Measurements from ENCODE around the gene GLYATL1B.
"Not testable (repeated sequence)": the region's sequence is repeated elsewhere in the genome, so short reads cannot be mapped to it uniquely, and the experiment has no call there.

GLYATL1B gene

GRCh38 chr11:59097113-59097708, 11.1 kb downstream of the GLYATL1B start:
- DNase-seq = peak; percentile 68

GRCh38 chr11:59097938-59098337, 11.8 kb downstream of the GLYATL1B start:
- not testable (repeated sequence) for DNase-seq

DNA sequence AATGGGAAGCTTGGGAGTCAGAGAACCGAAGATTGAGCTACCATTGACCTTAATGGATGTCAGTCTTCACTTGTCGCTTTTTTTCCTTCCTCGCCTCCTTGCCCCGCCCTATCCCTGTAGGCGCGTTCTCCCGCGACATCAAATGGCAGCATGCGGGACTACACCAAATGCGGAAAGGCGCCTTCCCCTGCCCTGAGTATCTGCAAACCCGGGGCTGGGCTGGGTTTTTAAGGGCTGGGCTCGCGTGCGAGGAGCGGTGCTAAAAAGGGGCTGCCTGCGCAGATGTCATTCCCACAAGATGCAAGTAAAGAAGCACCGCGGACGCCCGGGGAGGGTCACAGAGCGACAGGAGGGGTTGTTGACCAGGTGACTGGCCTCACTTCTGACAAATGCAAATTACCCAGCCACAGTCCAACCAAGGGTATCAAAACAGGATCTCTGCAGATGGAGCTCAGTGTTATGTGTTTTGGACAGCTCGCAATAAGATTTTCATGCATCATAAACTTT, 16.2 kb downstream of the GLYATL1B start:
- DNase-seq = peak; percentile 52

- DNase-seq = peak; percentile 50
These were observed 20.5 kb downstream of the GLYATL1B start, which contains the start of gene FAM111B for GRCh38 chr11:59106363-59107336. TSS of gene FAM111B (plus strand) at chr11:59107237. CDS start at chr11:59109626, 2,389 bp downstream.

DNA sequence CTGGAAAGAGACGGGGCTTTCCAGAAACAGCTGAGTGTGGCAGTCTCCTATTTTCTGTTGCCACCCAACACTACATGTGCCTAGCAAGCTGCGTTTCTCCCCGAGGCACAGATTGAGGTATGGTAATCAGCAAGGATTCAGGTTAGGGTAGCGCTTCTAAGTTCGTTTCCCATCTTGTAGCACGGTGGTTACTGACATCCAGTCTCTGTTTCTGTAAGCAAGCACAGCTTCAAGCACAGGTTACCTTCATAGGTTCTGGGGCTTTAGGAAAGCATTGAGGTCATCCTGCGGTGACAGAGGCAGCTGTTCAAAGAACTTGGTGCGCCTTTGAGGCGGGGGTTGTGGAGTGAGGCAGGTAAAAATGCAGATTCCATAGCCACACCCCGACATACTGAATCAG, 21.6 kb downstream of the GLYATL1B start:
- DNase-seq = not testable (repeated sequence)

- DNase-seq = no peak
These were observed 26.4 kb downstream of the GLYATL1B start for GRCh38 chr11:59112494-59112893.

DNA sequence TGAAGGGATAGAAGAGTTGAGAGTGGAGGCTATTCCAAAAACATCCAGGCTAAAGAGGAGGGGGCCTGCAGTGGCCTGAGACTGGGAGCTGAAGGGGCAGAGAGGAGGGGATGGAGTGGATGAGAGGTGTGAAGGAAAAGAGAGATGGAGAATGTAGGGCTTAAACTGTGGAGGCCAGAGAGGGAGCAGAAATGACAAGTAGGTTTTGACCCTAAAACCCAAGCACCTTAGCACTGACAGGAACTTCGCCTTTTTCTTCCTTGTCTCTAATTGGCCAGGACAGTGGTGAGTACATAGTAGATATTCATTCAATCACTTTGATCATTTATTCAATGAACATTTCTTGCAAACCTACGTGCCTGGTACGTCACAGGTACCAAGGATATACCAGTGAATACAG, 28.2 kb downstream of the GLYATL1B start:
- DNase-seq = no peak

- no peak for DNase-seq
These were observed 29.4 kb downstream of the GLYATL1B start for GRCh38 chr11:59115553-59115952.

DNA sequence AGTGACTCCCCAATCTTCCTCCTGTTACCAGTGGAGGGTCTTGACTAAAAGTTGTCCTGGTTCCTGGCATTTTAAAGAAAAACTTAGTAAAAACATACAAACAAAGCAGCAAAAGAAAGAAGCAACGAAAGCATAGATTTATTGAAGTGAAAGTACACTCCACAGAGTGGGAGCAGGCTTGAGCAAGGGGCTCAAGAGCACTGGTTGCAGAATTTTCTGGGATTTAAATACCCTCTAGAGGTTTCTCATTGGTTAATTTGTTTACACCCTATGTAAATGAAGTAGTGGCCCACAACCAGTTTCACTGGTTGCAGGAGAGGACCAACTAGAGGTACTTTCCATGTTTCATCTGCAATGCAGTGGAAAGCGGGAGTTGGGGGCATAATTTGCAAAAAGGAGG, 31.7 kb downstream of the GLYATL1B start:
- DNase-seq = no peak

DNA sequence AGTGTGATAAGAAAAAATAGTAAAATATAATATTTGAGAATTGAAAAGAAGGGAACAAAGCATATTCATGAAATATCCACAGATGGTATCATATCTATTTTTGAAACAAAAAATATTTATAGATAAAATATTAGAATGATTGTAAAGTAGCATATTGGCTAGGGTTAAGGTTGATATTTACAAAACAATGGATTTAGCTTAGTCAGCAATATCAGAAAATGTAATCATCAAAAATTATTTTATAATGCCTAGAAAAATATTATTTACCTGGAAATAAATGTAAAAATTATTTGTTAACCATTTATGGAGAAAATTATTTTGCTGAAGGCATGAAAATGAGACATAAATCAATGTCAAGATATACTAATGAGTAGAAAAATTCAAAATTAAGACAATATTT, 33.7 kb downstream of the GLYATL1B start:
- no peak for DNase-seq

DNA sequence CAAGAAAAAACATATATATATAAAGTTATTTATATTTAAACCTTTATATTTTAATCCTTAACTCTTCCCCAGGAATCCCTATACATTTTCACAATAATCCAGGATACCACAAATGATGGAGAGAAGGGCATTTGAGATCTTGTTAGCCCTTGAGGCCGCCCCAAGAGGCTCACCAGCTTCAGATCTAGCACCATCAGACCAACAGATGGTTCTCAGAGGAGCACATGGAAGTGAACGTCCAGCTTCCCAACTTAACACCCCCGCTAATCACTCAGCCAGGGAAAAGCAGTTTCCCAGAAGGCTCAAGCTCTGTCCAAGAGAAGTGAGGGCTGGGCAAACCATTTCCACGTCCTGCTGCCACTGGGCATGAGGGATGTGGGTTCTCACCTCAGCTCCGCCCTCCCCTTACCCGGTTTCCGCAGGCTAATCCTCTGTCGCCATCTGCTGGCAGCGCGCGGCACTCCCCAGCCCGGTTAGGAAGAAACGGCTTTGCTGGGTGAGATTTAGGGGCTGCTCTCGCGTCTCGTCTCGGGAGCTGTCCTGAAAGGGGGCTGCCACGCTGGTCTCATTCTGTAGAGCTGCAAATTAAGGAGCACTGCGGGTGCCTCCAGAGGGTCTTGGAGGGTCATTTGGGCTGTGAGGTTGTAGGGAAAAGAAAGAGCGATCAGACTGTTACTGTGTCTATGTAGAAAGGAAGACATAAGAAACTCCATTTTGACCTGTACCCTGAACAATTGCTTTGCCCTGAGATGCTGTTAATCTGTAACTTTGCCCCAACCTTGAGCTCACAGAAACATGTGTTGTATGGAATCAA, 49.7 kb downstream of the GLYATL1B start:
- peak; percentile 88 for DNase-seq

- not testable (repeated sequence) for DNase-seq
These were observed 50.4 kb downstream of the GLYATL1B start for GRCh38 chr11:59136551-59136950.

DNA sequence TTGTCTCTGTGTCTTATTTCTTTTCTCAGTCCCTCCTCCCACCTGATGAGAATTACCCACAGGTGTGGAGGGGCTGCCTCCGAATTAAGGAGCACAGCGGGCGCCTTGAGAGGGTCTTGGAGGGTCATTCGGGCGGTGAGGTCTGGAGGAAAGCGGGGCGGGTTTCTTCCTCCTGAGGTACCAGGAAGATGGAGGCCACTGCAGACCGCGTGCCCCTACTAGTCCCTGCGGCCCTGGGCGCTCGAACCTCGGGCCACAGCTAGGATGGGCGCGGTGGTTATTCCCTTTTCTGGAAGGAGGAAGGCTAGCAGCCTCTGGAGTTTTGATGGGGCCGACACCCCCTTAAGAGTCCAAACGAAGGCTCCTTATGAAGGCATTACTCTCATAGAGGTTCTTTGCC, 51.1 kb downstream of the GLYATL1B start:
- no peak for DNase-seq

DNA sequence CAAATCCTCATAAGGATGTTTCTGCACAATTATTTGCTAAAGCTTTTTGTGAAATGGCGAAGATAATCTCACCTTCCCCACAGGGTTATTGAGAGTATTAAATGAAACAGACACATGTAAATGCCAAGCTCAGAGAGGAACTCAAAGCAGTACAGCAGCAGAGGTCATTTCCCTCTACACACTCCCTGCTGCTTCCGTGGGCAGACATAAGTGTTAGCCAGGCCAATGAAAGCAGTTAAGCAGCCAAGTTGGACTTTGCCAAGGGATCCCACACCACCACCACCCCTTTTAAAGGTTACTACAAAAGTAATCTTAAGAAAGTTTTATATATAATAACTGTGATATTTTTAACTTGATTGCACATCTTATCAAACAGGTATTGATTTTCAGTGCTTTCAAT, 52.5 kb downstream of the GLYATL1B start:
- no peak for DNase-seq

DNA sequence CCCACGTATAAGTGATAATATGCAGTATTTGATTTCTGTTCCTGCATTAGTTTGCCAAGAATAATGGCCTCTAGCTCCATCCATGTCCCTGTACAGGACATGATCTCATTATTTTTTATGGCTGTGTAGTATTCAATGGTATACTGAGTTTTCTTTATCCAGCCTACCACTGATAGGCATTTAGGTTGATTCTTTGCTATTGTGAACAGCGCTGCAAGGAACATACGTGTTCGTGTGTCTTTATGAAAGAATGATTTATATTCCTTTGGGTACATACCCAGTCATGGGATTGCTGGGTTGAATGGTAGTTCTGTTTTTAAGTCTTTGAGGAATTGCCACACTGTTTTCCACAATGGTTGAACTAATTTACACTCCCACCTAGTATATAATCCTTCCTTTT, 55.1 kb downstream of the GLYATL1B start:
- no peak for DNase-seq

GRCh38 chr11:59141673-59142460, 55.8 kb downstream of the GLYATL1B start:
- no peak for DNase-seq

DNA sequence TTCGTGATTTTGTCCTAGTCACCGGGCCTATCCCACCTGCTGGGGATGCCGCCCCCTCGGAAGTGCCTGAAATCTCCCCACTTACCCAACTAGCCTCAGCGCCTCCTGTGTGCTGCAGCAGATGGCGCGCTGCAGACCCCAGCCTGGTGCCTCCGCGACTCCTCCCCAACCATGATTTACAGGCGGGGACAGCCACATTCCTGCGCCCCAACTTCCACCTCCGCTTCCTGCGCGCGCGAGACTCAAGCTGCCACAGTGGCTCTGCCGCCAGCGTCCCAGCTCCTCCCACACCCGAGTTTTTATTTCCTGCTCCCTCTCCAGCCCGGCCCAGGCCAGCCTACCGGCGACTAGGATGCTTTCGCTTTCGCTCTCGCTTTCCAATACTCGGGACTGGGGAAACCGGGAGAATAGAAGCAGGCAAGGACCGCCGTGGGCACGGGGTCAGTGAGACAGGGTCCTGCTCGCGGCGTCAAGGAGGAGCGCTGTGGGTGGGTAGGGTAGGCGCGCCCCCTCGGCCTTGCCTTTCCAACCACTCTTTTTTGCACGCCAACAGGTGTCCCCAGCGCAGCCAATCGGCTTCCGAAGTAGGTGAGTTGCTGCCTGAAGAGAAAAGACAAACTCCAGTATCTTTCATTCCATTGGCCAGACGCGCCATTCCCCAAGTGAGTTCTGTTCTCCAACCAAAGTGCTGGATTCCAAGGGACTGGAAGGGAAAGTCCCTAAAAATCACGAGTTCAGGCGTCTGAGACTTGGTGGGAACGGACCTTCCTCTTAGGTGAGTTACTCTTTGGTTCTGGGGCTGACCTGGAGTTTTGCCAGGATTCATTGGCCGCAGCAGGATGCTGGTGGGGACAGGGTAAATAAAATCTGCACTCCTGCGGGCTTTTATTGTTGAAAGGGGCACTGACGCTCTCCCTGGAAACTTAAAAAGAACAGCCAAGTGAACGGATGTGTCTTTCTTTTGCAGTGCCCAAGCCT, 56.7 kb downstream of the GLYATL1B start, which contains the start of gene FAM111A:
FAM111A (plus strand) TSS at position 327 of the 978 bp plus-strand sequence. CDS start 6,017 bp downstream, outside the sequence.
- peak; percentile 75 for DNase-seq

DNA sequence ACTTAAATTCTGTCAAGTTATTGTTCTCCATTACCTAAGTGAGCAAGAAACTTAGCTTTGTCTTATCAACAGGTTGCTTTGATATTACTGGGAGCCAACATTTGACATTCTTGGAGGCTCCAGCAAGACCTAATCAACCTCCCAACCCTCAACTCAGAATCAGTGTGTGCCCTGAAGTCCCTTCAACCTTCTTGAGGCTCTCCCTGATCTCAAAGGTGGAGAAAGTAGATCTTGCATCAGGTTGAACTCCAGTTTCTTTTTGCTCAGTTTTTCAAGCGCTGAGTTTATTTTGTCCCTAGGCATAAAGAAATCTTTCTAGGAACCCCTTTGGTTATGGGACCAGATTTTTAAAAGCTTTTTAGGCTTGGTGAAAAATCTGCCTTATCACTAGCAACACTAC, 58.0 kb downstream of the GLYATL1B start:
- DNase-seq = no peak

Measured in activated naive CD4-positive, alpha-beta T cell treated with anti-CD3 and anti-CD28 coated beads, Interleukin-2, amount 50 U/mL, for 16 hours (primary cell).